Ascending aorta (tissue), 2 donors: ENCODE measurements around the gene NGB. TPM values are rescaled to one million over a fixed set of nuclear protein-coding genes. Genes with fewer than 3 reads are reported as not detected.

ENCODE experiments used
- DNase-seq, 2 donors: peaks; one replicate each; pipeline ENCODE4 v3.0.0-alpha.2; 2019; ENCODE audit warnings: low spot score in 2 of 2
- H3K27ac ChIP-seq, 2 donors: fragments of 200-600 bp; sonication (generic); one replicate each; pipeline ENCODE4 v1.5.1; 2016 to 2017; ENCODE audit warnings: mild to moderate bottlenecking in 1 of 2
- H3K27me3 ChIP-seq: fragments of 200-600 bp; sonication (generic); one replicate; pipeline ENCODE4 v1.5.1; 2017
- H3K36me3 ChIP-seq, 2 donors: fragments of 200-600 bp; sonication (generic); one replicate each; pipeline ENCODE4 v1.5.1; 2016
- H3K4me1 ChIP-seq, 2 donors: fragments of 200-600 bp; sonication (generic); one replicate each; pipeline ENCODE4 v1.5.1; 2016 to 2017; ENCODE audit warnings: mild to moderate bottlenecking in 1 of 2
- H3K4me3 ChIP-seq, 2 donors: fragments of 200-600 bp; sonication (generic); one replicate each; pipeline ENCODE4 v1.5.1; 2016 to 2017; ENCODE audit warnings: mild to moderate bottlenecking in 1 of 2
- H3K9me3 ChIP-seq, 2 donors: fragments of 200-600 bp; sonication (generic); one replicate each; pipeline ENCODE4 v1.5.1; 2016
- CTCF ChIP-seq, 3 experiments: fragments of 200-600 bp in 2 of 3; fragments of 450-650 bp in 1 of 3; sonication (generic) in 2 of 3; IDR thresholded peaks; one replicate each; pipeline ENCODE4 v1.5.1; 2016 to 2019; ENCODE audit warnings: antibody characterized with exemption in 3 of 3, mild to moderate bottlenecking in 1 of 3, moderate library complexity in 1 of 3
- intact Hi-C: fragments of 100-400 bp; cut with DNase I; formaldehyde crosslinking; loops from one replicate; pipeline ENCODE4 v1.15.1; 2023
- total RNA-seq: library from RNA; depleted of rRNA; stranded (reverse); fragments of >200 nt; gene quantifications from one replicate; pipeline ENCODE4 v1.1.0, GENCODE V29; 2016

NGB gene
- total RNA-seq, 1 donor from 2014 or later, result not detected

DNA sequence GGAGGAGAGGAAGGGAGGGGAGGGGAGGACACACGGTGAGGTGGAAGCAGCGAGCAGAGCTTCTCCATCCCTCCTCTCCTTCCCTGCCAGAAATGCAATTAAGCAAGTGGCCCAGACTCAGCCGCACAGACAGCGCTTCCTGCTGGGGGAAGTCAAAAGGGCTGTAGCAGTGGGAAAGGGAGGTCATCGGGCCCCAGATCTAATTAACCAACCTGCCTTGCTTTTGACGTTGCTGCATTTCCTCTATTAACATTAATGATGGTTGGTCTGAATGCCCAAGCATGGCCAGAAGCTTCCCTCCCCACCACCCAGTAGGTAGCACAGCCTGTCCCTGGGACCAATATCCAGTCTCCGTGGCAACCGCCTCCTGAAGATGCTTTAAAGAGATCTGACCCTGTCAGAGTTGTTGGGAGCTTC is 4.6 kb upstream of the NGB start:
- Histone ChIP-seq H3K9me3 (no peaks in the 10 kb centered on the region), H3K4me3 (no peak overlapping the region), H3K27ac (no peak overlapping the region), H3K36me3 (peaks cover 34 to 48% of the 10 kb centered on the region in 2 donors), H3K4me1 (no peaks in the 10 kb centered on the region), H3K27me3 (no peaks in the 10 kb centered on the region)
- DNase-seq, result no peak
- no peak for TF ChIP-seq CTCF (IDR thresholded peaks at IDR 0.05)
- intact Hi-C loops, result no loop called here

DNA sequence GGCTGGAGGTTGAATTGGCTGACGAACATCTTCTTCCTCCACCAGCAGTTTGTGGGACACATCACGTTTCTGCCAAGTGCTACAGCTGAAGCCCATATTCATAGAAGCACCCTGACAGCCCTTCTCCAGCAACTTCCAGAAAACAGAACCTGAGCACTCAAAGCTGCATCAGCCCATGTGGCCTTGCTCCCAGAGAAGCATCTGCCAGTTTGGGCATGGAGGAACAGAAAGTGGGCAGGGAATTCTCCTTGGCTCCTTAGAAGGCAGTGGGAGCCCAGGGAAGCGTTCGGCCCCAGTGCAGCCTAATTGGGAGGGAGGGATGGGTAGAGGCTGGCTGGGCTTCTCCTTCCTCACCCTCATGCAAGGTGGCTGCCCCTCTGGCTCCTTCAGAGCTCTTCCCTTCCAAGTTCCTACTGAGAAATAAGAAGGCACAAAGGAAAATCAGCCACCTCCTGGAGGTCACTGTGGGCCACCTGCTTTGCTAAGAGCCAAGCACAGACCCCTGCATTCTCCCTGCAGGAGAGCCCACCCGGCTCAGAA is 4.1 kb upstream of the NGB start:
- Histone ChIP-seq H3K4me1 (no peaks in the 10 kb centered on the region), H3K27ac (no peak overlapping the region), H3K9me3 (no peaks in the 10 kb centered on the region), H3K27me3 (no peaks in the 10 kb centered on the region), H3K36me3 (peaks cover 31 to 43% of the 10 kb centered on the region in 2 donors), H3K4me3 (no peak overlapping the region)
- no peak for TF ChIP-seq CTCF (IDR thresholded peaks at IDR 0.05)
- DNase-seq, result no peak
- intact Hi-C loops, result no loop called here

- no peak for DNase-seq
- intact Hi-C loops, result no loop called here
- no peaks in the 10 kb centered on the region for H3K4me1 ChIP-seq
- H3K4me3 ChIP-seq, result no peak overlapping the region
- no peaks in the 10 kb centered on the region for H3K9me3 ChIP-seq
- peaks cover 18 to 30% of the 10 kb centered on the region in 2 donors for H3K36me3 ChIP-seq
- H3K27me3 ChIP-seq, result no peaks in the 10 kb centered on the region
- TF ChIP-seq CTCF (IDR thresholded peaks at IDR 0.05), result no peak
- H3K27ac ChIP-seq, result no peak overlapping the region
Measured at GRCh38 chr14:77273796-77274195, 2.8 kb upstream of the NGB start.

GRCh38 chr14:77272261-77272660 is 1.3 kb upstream of the NGB start:
- H3K27me3 ChIP-seq, result no peaks in the 10 kb centered on the region
- TF ChIP-seq CTCF (IDR thresholded peaks at IDR 0.05), result no peak
- intact Hi-C loops, result no loop called here
- DNase-seq, result no peak
- H3K36me3 ChIP-seq, result peaks cover 3 to 15% of the 10 kb centered on the region in 2 donors
- H3K27ac ChIP-seq, result no peak overlapping the region
- H3K9me3 ChIP-seq, result peaks cover 0 to under 1% of the 10 kb centered on the region in 2 donors
- H3K4me1 ChIP-seq, result no peaks in the 10 kb centered on the region
- no peak overlapping the region for H3K4me3 ChIP-seq

GRCh38 chr14:77270361-77271112 is 469 bp downstream of the NGB start:
- TF ChIP-seq CTCF (IDR thresholded peaks at IDR 0.05), result no peak
- Histone ChIP-seq H3K4me1 (no peaks in the 10 kb centered on the region), H3K9me3 (peaks cover 0 to 4% of the 10 kb centered on the region in 2 donors), H3K4me3 (no peak overlapping the region), H3K27ac (no peak overlapping the region), H3K27me3 (no peaks in the 10 kb centered on the region), H3K36me3 (peaks cover 0 to 4% of the 10 kb centered on the region in 2 donors)
- intact Hi-C loops, result no loop called here
- DNase-seq, result no peak
